ENCODE results near the gene TTLL12.

Gene TTLL12

GRCh38 chr22:43179911-43180195 is 7.1 kb downstream of the TTLL12 start:
- H3K36me3 ChIP-seq (ENCODE audit: insufficient read depth, low read length) = peaks cover 7% of the 10 kb centered on the region
- H3K9me3 ChIP-seq (ENCODE audit: control insufficient read depth, insufficient read depth, low read length) = no peaks in the 10 kb centered on the region
- no peak overlapping the region for H3K9ac ChIP-seq (ENCODE audit: low read depth, low read length)
- H3K4me1 ChIP-seq (ENCODE audit: insufficient read depth, low read length) = no peaks in the 10 kb centered on the region

GRCh38 chr22:43179146-43179910 is 7.6 kb downstream of the TTLL12 start:
- no peaks in the 10 kb centered on the region for H3K4me1 ChIP-seq (ENCODE audit: insufficient read depth, low read length)
- no peak overlapping the region for H3K9ac ChIP-seq (ENCODE audit: low read depth, low read length)
- no peaks in the 10 kb centered on the region for H3K9me3 ChIP-seq (ENCODE audit: control insufficient read depth, insufficient read depth, low read length)
- H3K36me3 ChIP-seq (ENCODE audit: insufficient read depth, low read length) = peaks cover 7% of the 10 kb centered on the region

- Histone ChIP-seq H3K4me1 (ENCODE audit: insufficient read depth, low read length) (no peaks in the 10 kb centered on the region), H3K36me3 (ENCODE audit: insufficient read depth, low read length) (peaks cover 12% of the 10 kb centered on the region), H3K9me3 (ENCODE audit: control insufficient read depth, insufficient read depth, low read length) (no peaks in the 10 kb centered on the region), H3K9ac (ENCODE audit: low read depth, low read length) (no peak overlapping the region)
Observed at GRCh38 chr22:43177479-43177878, 9.5 kb downstream of the TTLL12 start.

- peaks cover 14% of the 10 kb centered on the region for H3K36me3 ChIP-seq (ENCODE audit: insufficient read depth, low read length)
- H3K4me1 ChIP-seq (ENCODE audit: insufficient read depth, low read length) = no peaks in the 10 kb centered on the region
- no peaks in the 10 kb centered on the region for H3K9me3 ChIP-seq (ENCODE audit: control insufficient read depth, insufficient read depth, low read length)
- H3K9ac ChIP-seq (ENCODE audit: low read depth, low read length) = no peak overlapping the region
Observed at GRCh38 chr22:43176090-43176489, 10.8 kb downstream of the TTLL12 start.

GRCh38 chr22:43174941-43175531 is 11.9 kb downstream of the TTLL12 start:
- H3K9ac ChIP-seq (ENCODE audit: low read depth, low read length) = no peak overlapping the region
- no peaks in the 10 kb centered on the region for H3K4me1 ChIP-seq (ENCODE audit: insufficient read depth, low read length)
- H3K36me3 ChIP-seq (ENCODE audit: insufficient read depth, low read length) = peaks cover 15% of the 10 kb centered on the region
- H3K9me3 ChIP-seq (ENCODE audit: control insufficient read depth, insufficient read depth, low read length) = no peaks in the 10 kb centered on the region

- Histone ChIP-seq H3K9me3 (ENCODE audit: control insufficient read depth, insufficient read depth, low read length) (no peaks in the 10 kb centered on the region), H3K4me1 (ENCODE audit: insufficient read depth, low read length) (no peaks in the 10 kb centered on the region), H3K9ac (ENCODE audit: low read depth, low read length) (no peak overlapping the region), H3K36me3 (ENCODE audit: insufficient read depth, low read length) (peaks cover 15% of the 10 kb centered on the region)
Observed at GRCh38 chr22:43173976-43174720, 12.8 kb downstream of the TTLL12 start.

GRCh38 chr22:43173566-43173965 is 13.4 kb downstream of the TTLL12 start:
- H3K4me1 ChIP-seq (ENCODE audit: insufficient read depth, low read length) = no peaks in the 10 kb centered on the region
- peaks cover 11% of the 10 kb centered on the region for H3K36me3 ChIP-seq (ENCODE audit: insufficient read depth, low read length)
- H3K9ac ChIP-seq (ENCODE audit: low read depth, low read length) = no peak overlapping the region
- no peaks in the 10 kb centered on the region for H3K9me3 ChIP-seq (ENCODE audit: control insufficient read depth, insufficient read depth, low read length)

GRCh38 chr22:43172191-43172590 is 14.7 kb downstream of the TTLL12 start:
- H3K4me1 ChIP-seq (ENCODE audit: insufficient read depth, low read length) = no peaks in the 10 kb centered on the region
- peaks cover 10% of the 10 kb centered on the region for H3K36me3 ChIP-seq (ENCODE audit: insufficient read depth, low read length)
- no peak overlapping the region for H3K9ac ChIP-seq (ENCODE audit: low read depth, low read length)

GRCh38 chr22:43171607-43172006 is 15.3 kb downstream of the TTLL12 start:
- Histone ChIP-seq H3K4me1 (ENCODE audit: insufficient read depth, low read length) (no peaks in the 10 kb centered on the region), H3K36me3 (ENCODE audit: insufficient read depth, low read length) (peaks cover 10% of the 10 kb centered on the region), H3K9ac (ENCODE audit: low read depth, low read length) (no peak overlapping the region), H3K9me3 (ENCODE audit: control insufficient read depth, insufficient read depth, low read length) (no peaks in the 10 kb centered on the region)

More at GRCh38 chr22:43172191-43172590, 14.7 kb downstream of the TTLL12 start:
- no peaks in the 10 kb centered on the region for H3K9me3 ChIP-seq (ENCODE audit: control insufficient read depth, insufficient read depth, low read length)

- Histone ChIP-seq H3K9me3 (ENCODE audit: control insufficient read depth, insufficient read depth, low read length) (no peaks in the 10 kb centered on the region), H3K4me1 (ENCODE audit: insufficient read depth, low read length) (no peaks in the 10 kb centered on the region), H3K36me3 (ENCODE audit: insufficient read depth, low read length) (peaks cover 10% of the 10 kb centered on the region), H3K9ac (ENCODE audit: low read depth, low read length) (no peak overlapping the region)
Observed at GRCh38 chr22:43171019-43171491, 15.9 kb downstream of the TTLL12 start.

GRCh38 chr22:43170131-43170480 is 16.8 kb downstream of the TTLL12 start:
- Histone ChIP-seq H3K36me3 (ENCODE audit: insufficient read depth, low read length) (peaks cover 10% of the 10 kb centered on the region), H3K9ac (ENCODE audit: low read depth, low read length) (no peak overlapping the region), H3K4me1 (ENCODE audit: insufficient read depth, low read length) (no peaks in the 10 kb centered on the region), H3K9me3 (ENCODE audit: control insufficient read depth, insufficient read depth, low read length) (no peaks in the 10 kb centered on the region)

GRCh38 chr22:43169310-43170130 is 17.4 kb downstream of the TTLL12 start:
- Histone ChIP-seq H3K36me3 (ENCODE audit: insufficient read depth, low read length) (peaks cover 10% of the 10 kb centered on the region), H3K4me1 (ENCODE audit: insufficient read depth, low read length) (no peaks in the 10 kb centered on the region), H3K9me3 (ENCODE audit: control insufficient read depth, insufficient read depth, low read length) (no peaks in the 10 kb centered on the region), H3K9ac (ENCODE audit: low read depth, low read length) (no peak overlapping the region)

- Histone ChIP-seq H3K4me1 (ENCODE audit: insufficient read depth, low read length) (no peaks in the 10 kb centered on the region), H3K9me3 (ENCODE audit: control insufficient read depth, insufficient read depth, low read length) (no peaks in the 10 kb centered on the region), H3K9ac (ENCODE audit: low read depth, low read length) (no peak overlapping the region), H3K36me3 (ENCODE audit: insufficient read depth, low read length) (peaks cover 8% of the 10 kb centered on the region)
Observed at GRCh38 chr22:43168471-43169309, 18.2 kb downstream of the TTLL12 start.

Data from ES-I3 (cell line).